DMS 273 (cell line): ENCODE measurements around the gene BRI3BP.
A peak's percentile ranks its signal among the peaks of the same experiment; 100 is the strongest.

Source experiments
- DNase-seq: peaks from one replicate; lab custom pipeline; 2025; ENCODE audit not compliant: unreplicated experiment; lab: John Stamatoyannopoulos, UW

BRI3BP gene

GRCh38 chr12:124993626-124994436 lies at the start of gene BRI3BP:
BRI3BP (plus strand) TSS chr12:124993645; CDS start chr12:124993791, 146 bp downstream.
- DNase-seq, result peak; percentile 75

- DNase-seq, result no peak
These were observed 47.0 kb upstream of the BRI3BP start for GRCh38 chr12:124946447-124946793.

GRCh38 chr12:124947013-124947412 lies 46.4 kb upstream of the BRI3BP start:
- no peak for DNase-seq

GRCh38 chr12:124947561-124948398 lies 45.7 kb upstream of the BRI3BP start:
- DNase-seq, result peak; percentile 33

GRCh38 chr12:124949066-124949465 lies 44.4 kb upstream of the BRI3BP start:
- no peak for DNase-seq

GRCh38 chr12:124949779-124950728 lies 43.4 kb upstream of the BRI3BP start:
- DNase-seq, result no peak

GRCh38 chr12:124952295-124952694 lies 41.1 kb upstream of the BRI3BP start:
- DNase-seq, result no peak

- no peak for DNase-seq
These were observed 40.6 kb upstream of the BRI3BP start for GRCh38 chr12:124952801-124953200.

- DNase-seq, result no peak
These were observed 39.6 kb upstream of the BRI3BP start for GRCh38 chr12:124953689-124954405.

- DNase-seq, result no peak
These were observed 38.7 kb upstream of the BRI3BP start for GRCh38 chr12:124954771-124955170.

- no peak for DNase-seq
These were observed 36.9 kb upstream of the BRI3BP start for GRCh38 chr12:124956571-124956970.

GRCh38 chr12:124961055-124961454 lies 32.4 kb upstream of the BRI3BP start:
- no peak for DNase-seq

GRCh38 chr12:124963211-124963610 lies 30.2 kb upstream of the BRI3BP start:
- DNase-seq, result no peak

GRCh38 chr12:124964251-124964650 lies 29.2 kb upstream of the BRI3BP start:
- DNase-seq, result no peak

- DNase-seq, result no peak
These were observed 28.5 kb upstream of the BRI3BP start for GRCh38 chr12:124964836-124965462.

- no peak for DNase-seq
These were observed 26.3 kb upstream of the BRI3BP start for GRCh38 chr12:124967016-124967739.

GRCh38 chr12:124968656-124969055 lies 24.8 kb upstream of the BRI3BP start:
- no peak for DNase-seq

GRCh38 chr12:124970647-124971402 lies 22.6 kb upstream of the BRI3BP start:
- DNase-seq, result no peak

GRCh38 chr12:124971603-124972002 lies 21.8 kb upstream of the BRI3BP start:
- DNase-seq, result no peak
